GM12875 (cell line): ENCODE results near the gene BCL11B.

Experiments
- H3K4me3 ChIP-seq: one replicate; pipeline ENCODE4 v1.5.1; 2011; ENCODE audit warnings: low read depth, low read length, control low read depth
- CTCF ChIP-seq: IDR thresholded peaks from 2 replicates; pipeline ENCODE4 v1.5.1; 2011; ENCODE audit warnings: low read depth, mild to moderate bottlenecking, control low read depth, inconsistent platforms, low read length, moderate library complexity, borderline replicate concordance; ENCODE audit not compliant: insufficient read depth

The BCL11B gene

GRCh38 chr14:99247772-99248171, 24.2 kb downstream of the BCL11B start:
- H3K4me3 ChIP-seq: no peak overlapping the region
- TF ChIP-seq CTCF: no peak

- no peak for TF ChIP-seq CTCF
- no peak overlapping the region for H3K4me3 ChIP-seq
Measured at GRCh38 chr14:99247101-99247729, 24.8 kb downstream of the BCL11B start.

- H3K4me3 ChIP-seq: peak overlapping the region; percentile 16
- no peak for TF ChIP-seq CTCF
Measured at GRCh38 chr14:99246536-99247097, 25.4 kb downstream of the BCL11B start.

- H3K4me3 ChIP-seq: peak overlapping the region; percentile 16
- no peak for TF ChIP-seq CTCF
Measured at GRCh38 chr14:99245564-99246511, 26.2 kb downstream of the BCL11B start.

GRCh38 chr14:99244941-99245563, 26.9 kb downstream of the BCL11B start:
- no peak for TF ChIP-seq CTCF
- H3K4me3 ChIP-seq: no peak overlapping the region

GRCh38 chr14:99244367-99244901, 27.6 kb downstream of the BCL11B start:
- H3K4me3 ChIP-seq: no peak overlapping the region
- no peak for TF ChIP-seq CTCF
